ENCODE results near the gene GJD4. TPM values are rescaled to one million over a fixed set of nuclear protein-coding genes. Genes with fewer than 3 reads are reported as not detected.

Gene GJD4
- total RNA-seq, 1 donor from 2014 or later: not detected

DNA sequence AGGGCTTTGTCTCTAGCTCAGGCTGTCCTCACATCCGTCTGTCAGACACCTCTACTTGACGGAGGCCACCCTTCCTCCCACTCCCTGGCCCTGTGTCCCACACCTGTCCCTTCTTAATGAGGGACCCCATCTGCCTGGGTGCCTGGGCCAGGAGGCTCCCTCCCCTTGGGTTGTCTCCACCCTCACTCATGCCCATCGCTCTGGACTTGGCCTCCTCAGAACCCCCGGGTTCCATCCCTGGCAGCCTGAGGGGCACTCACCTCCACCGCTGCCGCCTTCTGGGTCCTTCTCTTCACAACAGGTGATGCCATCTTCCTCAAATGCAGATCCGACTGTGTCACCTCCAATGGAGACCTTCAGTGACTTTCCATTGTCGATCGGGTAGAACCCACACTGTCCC, 20.2 kb upstream of the GJD4 start:
- TF ChIP-seq, protein P1, sequence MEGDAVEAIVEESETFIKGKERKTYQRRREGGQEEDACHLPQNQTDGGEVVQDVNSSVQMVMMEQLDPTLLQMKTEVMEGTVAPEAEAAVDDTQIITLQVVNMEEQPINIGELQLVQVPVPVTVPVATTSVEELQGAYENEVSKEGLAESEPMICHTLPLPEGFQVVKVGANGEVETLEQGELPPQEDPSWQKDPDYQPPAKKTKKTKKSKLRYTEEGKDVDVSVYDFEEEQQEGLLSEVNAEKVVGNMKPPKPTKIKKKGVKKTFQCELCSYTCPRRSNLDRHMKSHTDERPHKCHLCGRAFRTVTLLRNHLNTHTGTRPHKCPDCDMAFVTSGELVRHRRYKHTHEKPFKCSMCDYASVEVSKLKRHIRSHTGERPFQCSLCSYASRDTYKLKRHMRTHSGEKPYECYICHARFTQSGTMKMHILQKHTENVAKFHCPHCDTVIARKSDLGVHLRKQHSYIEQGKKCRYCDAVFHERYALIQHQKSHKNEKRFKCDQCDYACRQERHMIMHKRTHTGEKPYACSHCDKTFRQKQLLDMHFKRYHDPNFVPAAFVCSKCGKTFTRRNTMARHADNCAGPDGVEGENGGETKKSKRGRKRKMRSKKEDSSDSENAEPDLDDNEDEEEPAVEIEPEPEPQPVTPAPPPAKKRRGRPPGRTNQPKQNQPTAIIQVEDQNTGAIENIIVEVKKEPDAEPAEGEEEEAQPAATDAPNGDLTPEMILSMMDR (IDR thresholded peaks at IDR 0.05): no peak
- DNase-seq (ENCODE audit: low spot score): no peak
- H3K4me1 Mint-ChIP-seq (ENCODE audit: low read depth): no peaks in the 10 kb centered on the region
- H3K4me3 Mint-ChIP-seq (ENCODE audit: unreplicated experiment): no peak overlapping the region
- no peaks in the 10 kb centered on the region for H3K27me3 Mint-ChIP-seq (ENCODE audit: low read depth)
- H3K27ac Mint-ChIP-seq (ENCODE audit: unreplicated experiment): no peak overlapping the region
- no peaks in the 10 kb centered on the region for H3K9me3 Mint-ChIP-seq (ENCODE audit: low read depth)
- peaks cover 1% of the 10 kb centered on the region for H3K36me3 Mint-ChIP-seq (ENCODE audit: low read depth)

DNA sequence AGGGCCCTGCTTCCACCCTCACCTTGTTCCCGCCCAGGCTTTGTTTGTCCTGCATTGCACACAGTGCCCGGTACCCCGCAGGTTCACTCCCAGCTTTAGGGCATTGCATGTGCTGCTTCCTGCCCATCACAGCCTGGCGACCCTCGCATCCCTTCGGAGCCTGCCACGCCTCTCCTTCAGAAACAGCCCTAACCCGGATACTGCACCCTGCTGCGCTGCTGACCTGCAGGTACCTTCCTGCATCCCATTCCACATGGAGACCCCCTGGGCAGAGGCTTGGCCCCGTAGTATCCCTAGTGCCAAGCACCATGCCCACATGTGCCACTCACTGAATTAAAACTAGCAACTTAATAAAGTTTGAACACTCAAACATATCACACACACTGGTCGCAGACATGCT, 19.8 kb upstream of the GJD4 start:
- H3K4me3 Mint-ChIP-seq (ENCODE audit: unreplicated experiment): no peak overlapping the region
- no peaks in the 10 kb centered on the region for H3K9me3 Mint-ChIP-seq (ENCODE audit: low read depth)
- no peaks in the 10 kb centered on the region for H3K4me1 Mint-ChIP-seq (ENCODE audit: low read depth)
- no peak overlapping the region for H3K27ac Mint-ChIP-seq (ENCODE audit: unreplicated experiment)
- H3K27me3 Mint-ChIP-seq (ENCODE audit: low read depth): no peaks in the 10 kb centered on the region
- peaks cover 1% of the 10 kb centered on the region for H3K36me3 Mint-ChIP-seq (ENCODE audit: low read depth)
- TF ChIP-seq, protein P1 (IDR thresholded peaks at IDR 0.05): no peak
- DNase-seq (ENCODE audit: low spot score): no peak

DNA sequence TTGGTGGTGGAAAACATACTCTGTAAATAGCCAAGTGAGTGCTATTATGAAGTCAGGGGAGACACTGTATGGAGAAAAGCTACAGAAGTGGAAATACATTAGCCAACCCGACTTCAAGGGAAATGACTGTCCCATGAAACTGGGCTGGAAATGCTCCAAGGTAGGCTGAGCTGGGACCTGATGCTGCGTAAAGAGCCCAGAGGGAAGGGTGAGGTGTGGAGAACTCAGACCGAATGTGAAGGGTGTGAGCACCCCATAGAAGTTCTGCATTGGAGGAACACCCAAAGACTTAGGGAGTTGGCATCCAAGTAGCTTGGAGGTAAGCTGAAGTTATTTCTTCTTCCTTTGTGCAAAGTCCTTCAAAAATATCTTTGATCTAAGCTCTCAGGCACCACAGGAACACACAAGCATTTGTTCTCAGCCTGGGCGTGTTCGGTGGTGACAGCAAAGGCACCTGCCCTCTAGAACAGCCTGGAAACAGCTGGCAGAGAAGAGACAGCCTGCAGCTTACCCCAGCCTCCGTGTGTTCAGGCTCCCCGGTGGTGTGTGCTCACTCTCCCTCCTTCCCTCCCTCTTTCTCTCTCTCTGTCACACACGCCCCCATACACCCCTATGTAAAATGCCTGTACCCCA, 19.1 kb upstream of the GJD4 start:
- no peak for DNase-seq (ENCODE audit: low spot score)
- Mint-ChIP-seq H3K27ac (ENCODE audit: unreplicated experiment) (no peak overlapping the region), H3K27me3 (ENCODE audit: low read depth) (no peaks in the 10 kb centered on the region), H3K36me3 (ENCODE audit: low read depth) (peaks cover 3% of the 10 kb centered on the region), H3K4me1 (ENCODE audit: low read depth) (no peaks in the 10 kb centered on the region), H3K4me3 (ENCODE audit: unreplicated experiment) (no peak overlapping the region), H3K9me3 (ENCODE audit: low read depth) (peaks cover 4% of the 10 kb centered on the region)
- TF ChIP-seq, protein P1 (IDR thresholded peaks at IDR 0.05): no peak

DNA sequence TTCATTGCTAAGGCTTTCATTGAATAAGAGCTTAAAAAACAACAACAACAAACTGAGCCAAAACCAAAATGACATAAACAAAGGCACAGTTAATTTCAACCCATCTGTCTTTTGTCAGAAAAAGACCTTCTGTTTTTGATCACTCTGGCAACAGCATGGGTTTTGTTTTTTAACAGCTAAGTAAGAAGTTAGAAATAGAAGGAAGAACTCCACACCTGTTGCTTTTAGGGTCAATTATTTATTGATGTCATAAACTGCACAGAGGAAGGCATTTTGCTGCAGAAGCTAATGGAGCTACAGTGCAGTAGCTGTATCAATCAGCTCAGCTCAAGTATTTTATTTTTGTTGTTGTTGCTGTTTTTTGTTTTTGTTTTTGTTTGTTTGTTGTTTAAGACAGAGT, 16.3 kb upstream of the GJD4 start:
- no peak overlapping the region for H3K27ac Mint-ChIP-seq (ENCODE audit: unreplicated experiment)
- H3K27me3 Mint-ChIP-seq (ENCODE audit: low read depth): no peaks in the 10 kb centered on the region
- no peaks in the 10 kb centered on the region for H3K4me1 Mint-ChIP-seq (ENCODE audit: low read depth)
- no peak overlapping the region for H3K4me3 Mint-ChIP-seq (ENCODE audit: unreplicated experiment)
- TF ChIP-seq, protein P1 (IDR thresholded peaks at IDR 0.05): no peak
- no peak for DNase-seq (ENCODE audit: low spot score)
- H3K9me3 Mint-ChIP-seq (ENCODE audit: low read depth): peaks cover 16% of the 10 kb centered on the region
- peaks cover 3% of the 10 kb centered on the region for H3K36me3 Mint-ChIP-seq (ENCODE audit: low read depth)

DNA sequence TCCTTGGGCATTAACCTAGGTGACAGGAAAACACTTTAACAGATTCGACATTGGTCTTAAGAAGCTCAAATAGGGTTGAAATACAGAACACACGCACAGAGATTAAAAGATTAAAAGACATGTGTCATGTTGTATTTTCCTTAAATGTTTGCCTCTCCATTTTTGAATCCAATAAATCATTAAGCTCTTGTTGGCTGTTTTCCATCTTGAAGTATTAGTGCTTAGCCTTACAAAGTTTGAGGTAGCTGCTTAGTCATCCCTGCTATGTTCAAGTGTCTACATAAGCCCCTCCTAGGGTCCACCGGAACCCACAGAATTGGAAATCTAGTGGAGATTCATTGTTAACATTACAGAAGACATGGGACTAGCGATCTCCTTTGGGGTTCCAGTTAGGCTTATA, 12.7 kb upstream of the GJD4 start:
- H3K4me3 Mint-ChIP-seq (ENCODE audit: unreplicated experiment): no peak overlapping the region
- H3K27ac Mint-ChIP-seq (ENCODE audit: unreplicated experiment): no peak overlapping the region
- H3K9me3 Mint-ChIP-seq (ENCODE audit: low read depth): peaks cover 16% of the 10 kb centered on the region
- peaks cover under 1% of the 10 kb centered on the region for H3K27me3 Mint-ChIP-seq (ENCODE audit: low read depth)
- H3K4me1 Mint-ChIP-seq (ENCODE audit: low read depth): no peaks in the 10 kb centered on the region
- DNase-seq (ENCODE audit: low spot score): no peak
- TF ChIP-seq, protein P1 (IDR thresholded peaks at IDR 0.05): no peak
- H3K36me3 Mint-ChIP-seq (ENCODE audit: low read depth): peaks cover 2% of the 10 kb centered on the region

Data from chondrocyte (in vitro differentiated cells).